ENCODE data around the gene ASMTL.
"Not testable (repeated sequence)": the region's sequence is repeated elsewhere in the genome, so short reads cannot be mapped to it uniquely, and the experiment has no call there.

DNA sequence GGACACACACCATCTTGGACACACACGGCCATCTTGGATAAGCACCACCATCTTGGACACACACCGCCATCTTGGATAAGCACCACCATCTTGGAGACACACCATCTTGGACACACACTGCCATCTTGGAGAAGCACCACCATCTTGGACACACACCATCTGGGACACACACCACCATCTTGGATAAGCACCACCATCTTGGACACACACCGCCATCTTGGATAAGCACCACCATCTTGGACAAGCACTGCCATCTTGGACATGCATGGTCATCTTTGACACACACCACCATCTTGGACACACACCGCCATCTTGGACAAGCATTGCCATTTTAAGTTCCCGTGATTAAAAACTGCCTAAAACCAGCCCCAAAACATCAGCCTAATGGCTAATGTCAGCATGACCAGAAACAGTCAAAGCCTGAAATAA lies 4.1 kb downstream of the ASMTL start:
- TF ChIP-seq, protein P1, sequence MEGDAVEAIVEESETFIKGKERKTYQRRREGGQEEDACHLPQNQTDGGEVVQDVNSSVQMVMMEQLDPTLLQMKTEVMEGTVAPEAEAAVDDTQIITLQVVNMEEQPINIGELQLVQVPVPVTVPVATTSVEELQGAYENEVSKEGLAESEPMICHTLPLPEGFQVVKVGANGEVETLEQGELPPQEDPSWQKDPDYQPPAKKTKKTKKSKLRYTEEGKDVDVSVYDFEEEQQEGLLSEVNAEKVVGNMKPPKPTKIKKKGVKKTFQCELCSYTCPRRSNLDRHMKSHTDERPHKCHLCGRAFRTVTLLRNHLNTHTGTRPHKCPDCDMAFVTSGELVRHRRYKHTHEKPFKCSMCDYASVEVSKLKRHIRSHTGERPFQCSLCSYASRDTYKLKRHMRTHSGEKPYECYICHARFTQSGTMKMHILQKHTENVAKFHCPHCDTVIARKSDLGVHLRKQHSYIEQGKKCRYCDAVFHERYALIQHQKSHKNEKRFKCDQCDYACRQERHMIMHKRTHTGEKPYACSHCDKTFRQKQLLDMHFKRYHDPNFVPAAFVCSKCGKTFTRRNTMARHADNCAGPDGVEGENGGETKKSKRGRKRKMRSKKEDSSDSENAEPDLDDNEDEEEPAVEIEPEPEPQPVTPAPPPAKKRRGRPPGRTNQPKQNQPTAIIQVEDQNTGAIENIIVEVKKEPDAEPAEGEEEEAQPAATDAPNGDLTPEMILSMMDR (IDR thresholded peaks at IDR 0.05; ENCODE audit: borderline replicate concordance, extremely low read depth, low read length, poor library complexity, severe bottlenecking): not testable (repeated sequence)
- TF ChIP-seq EZH2 (IDR thresholded peaks at IDR 0.05; ENCODE audit: borderline replicate concordance, low read depth, low read length, severe bottlenecking): not testable (repeated sequence)

Measured in DND-41 (cell line).